Stimulated activated CD4-positive, alpha-beta T cell treated with anti-CD3 and anti-CD28 coated beads, TNF-alpha, amount 100 ng/mL, for 24 hours (primary cell): ENCODE measurements around the gene SLC12A9.
"Not testable (repeated sequence)": the region's sequence is repeated elsewhere in the genome, so short reads cannot be mapped to it uniquely, and the experiment has no call there.

Experiments used
- DNase-seq, 3 experiments: peaks; one replicate each; pipeline ENCODE4 v3.0.0-alpha.2; 2020; ENCODE audit warnings: low read depth in 3 of 3

Gene SLC12A9

GRCh38 chr7:100852048-100852872 is at the start of gene SLC12A9:
SLC12A9 (plus strand) TSS chr7:100852713; CDS start chr7:100854198, 1,485 bp downstream.
- peak; percentile 73 to 90 (median 74) for DNase-seq

- no peak for DNase-seq
These were observed 49.6 kb upstream of the SLC12A9 start for GRCh38 chr7:100802951-100803350.

GRCh38 chr7:100803398-100804161 is 48.9 kb upstream of the SLC12A9 start:
- DNase-seq: peak in 1 of 3 experiments; percentile 31

GRCh38 chr7:100804681-100805431 is 47.7 kb upstream of the SLC12A9 start:
- DNase-seq: no peak

- no peak for DNase-seq
These were observed 46.2 kb upstream of the SLC12A9 start for GRCh38 chr7:100806276-100806675.

- DNase-seq: not testable (repeated sequence)
These were observed 45.6 kb upstream of the SLC12A9 start for GRCh38 chr7:100806883-100807282.

GRCh38 chr7:100808354-100808875 is 44.1 kb upstream of the SLC12A9 start:
- DNase-seq: no peak

- DNase-seq: no peak
These were observed 41.0 kb upstream of the SLC12A9 start for GRCh38 chr7:100811480-100811879.

- no peak for DNase-seq
These were observed 39.8 kb upstream of the SLC12A9 start for GRCh38 chr7:100812729-100813128.

GRCh38 chr7:100816515-100816914 is 36.0 kb upstream of the SLC12A9 start:
- DNase-seq: not testable (repeated sequence)

GRCh38 chr7:100817097-100817496 is 35.4 kb upstream of the SLC12A9 start:
- no peak for DNase-seq

- DNase-seq: no peak
These were observed 34.1 kb upstream of the SLC12A9 start for GRCh38 chr7:100818366-100818765.

GRCh38 chr7:100818825-100819224 is 33.7 kb upstream of the SLC12A9 start:
- no peak for DNase-seq

GRCh38 chr7:100819586-100819985 is 32.9 kb upstream of the SLC12A9 start:
- DNase-seq: no peak

- DNase-seq: no peak
These were observed 30.0 kb upstream of the SLC12A9 start for GRCh38 chr7:100822236-100823139.

- no peak for DNase-seq
These were observed 29.4 kb upstream of the SLC12A9 start for GRCh38 chr7:100823140-100823525.

GRCh38 chr7:100823534-100823933 is 29.0 kb upstream of the SLC12A9 start:
- no peak for DNase-seq

- no peak for DNase-seq
These were observed 27.9 kb upstream of the SLC12A9 start for GRCh38 chr7:100824499-100825214.

- no peak for DNase-seq
These were observed 27.3 kb upstream of the SLC12A9 start for GRCh38 chr7:100825215-100825671.
